HG02678 (cell line): ENCODE data around the gene LRRC36.
A peak's percentile ranks its signal among the peaks of the same experiment; 100 is the strongest.
"Not testable (repeated sequence)": the region's sequence is repeated elsewhere in the genome, so short reads cannot be mapped to it uniquely, and the experiment has no call there.

ENCODE experiments used
- ATAC-seq: cut with Tn5 transposase; IDR thresholded peaks from one replicate; pipeline ENCODE4 v1.9.1; 2021; ENCODE audit warnings: mild to moderate bottlenecking, moderate library complexity; ENCODE audit not compliant: unreplicated experiment

Gene LRRC36

DNA sequence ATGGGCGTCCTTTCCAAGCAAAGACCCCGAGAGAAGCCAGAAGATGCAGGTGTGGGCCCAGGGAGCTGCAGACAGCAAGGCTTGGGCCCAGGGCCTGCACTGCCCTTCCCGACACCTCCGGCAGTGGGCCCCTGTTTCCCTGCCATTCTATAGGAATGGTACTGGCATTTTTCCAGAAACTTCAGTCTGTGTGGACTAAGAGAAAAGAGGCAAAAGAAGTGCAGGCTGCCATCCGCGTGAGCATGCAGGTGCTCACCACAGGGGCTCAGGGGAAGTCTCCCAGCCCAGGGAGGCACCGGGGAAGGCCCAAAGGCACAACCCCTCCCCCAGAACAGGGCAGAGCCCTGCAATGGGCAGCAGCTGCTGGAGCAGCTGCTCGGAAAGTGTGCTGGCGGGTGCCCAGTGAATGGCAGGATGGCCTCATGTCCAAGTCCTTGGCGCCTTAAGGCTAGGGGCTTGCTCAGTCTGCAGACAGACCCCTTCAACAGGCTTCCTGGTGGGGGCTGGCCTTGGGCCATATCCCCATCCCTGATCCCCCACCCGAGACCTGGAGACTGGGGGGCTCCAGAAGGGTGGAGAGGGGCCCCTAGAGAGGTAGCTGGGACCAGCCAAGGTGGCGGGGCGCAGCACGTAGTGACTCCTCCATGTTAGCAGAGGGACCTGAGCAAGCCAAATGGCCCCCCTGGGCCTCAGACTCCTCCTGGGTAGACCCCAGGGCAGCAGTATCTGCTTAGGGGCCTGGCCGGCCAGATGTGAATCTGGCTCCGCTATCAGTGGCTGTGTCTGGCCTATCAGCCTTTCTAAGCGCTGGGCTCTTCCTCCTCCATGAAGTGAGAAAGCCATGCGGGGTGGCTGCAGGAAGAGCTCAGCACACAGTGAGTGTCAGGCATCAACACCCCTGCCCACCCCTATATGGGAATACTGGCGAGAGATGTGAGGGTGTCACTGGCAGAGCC is 73.4 kb downstream of the LRRC36 start:
- ATAC-seq: no peak

DNA sequence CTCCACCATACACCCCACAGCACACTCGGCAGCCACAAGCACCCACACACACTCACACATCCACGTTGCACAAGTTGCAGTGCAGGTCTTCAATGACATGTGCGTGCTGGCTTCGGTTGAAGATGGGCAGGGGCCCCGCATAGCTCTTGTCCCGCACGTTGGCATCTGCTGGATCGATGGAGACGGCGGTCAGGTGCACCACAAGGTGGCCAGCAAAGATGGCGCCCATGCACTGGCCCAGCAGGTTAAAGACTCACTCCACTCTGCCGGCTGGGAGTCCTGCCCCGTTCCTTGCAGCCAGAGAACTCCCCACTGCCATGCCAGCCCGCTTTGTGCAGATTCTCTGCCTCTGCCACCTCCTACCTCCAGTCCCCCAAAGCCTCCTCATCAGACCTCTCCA is 74.3 kb downstream of the LRRC36 start:
- no peak for ATAC-seq

DNA sequence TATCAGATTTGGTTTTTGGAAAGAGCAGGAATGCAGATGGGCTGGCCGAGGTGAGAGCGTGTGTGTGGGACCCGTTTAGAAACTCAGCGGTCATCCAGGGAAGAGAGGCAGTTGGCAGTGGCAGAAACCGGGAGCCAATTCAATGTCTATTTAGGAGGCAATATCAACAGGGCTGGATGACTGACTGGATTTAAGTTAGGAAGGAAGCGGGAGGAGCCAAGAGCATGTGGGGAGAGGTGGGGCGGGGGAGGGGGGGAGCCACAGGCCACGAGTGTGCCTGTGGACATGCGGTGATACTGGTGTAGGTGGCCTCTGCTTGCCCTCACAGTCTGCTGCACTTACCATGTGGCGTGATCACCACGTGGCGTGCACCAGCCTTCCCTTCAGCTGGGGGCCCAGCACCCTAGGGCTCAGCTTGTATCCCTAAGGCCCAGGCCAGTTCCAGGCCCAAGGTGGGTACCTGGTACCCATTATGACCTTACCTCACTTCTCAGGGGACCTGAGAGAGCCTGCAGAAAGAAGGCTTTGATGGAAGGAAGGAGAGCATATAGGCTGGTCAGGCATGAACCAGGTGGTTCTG is 77.5 kb downstream of the LRRC36 start:
- no peak for ATAC-seq

DNA sequence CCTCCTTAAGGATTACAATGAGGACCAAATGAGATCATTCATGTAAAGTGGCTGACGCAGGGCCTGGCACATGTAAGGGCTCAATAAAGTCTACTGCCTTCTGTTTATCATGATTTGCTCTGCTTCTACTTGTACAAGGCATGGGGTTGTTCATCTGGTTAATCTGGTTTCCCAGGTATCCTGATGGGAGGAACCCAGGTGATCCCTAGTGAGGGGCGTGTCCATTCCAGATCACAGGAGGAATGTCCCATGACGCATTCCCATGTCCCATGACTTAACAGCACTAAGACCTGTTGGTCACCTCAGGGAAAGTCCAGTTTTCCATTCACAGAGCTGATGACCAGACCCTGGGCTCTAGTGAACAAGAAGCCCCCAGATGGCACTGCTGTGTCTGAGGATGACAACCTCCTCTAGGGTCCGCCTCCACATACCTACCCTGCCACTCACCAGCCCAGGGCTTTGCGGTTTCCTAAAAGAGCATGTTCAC is 78.2 kb downstream of the LRRC36 start:
- no peak for ATAC-seq

DNA sequence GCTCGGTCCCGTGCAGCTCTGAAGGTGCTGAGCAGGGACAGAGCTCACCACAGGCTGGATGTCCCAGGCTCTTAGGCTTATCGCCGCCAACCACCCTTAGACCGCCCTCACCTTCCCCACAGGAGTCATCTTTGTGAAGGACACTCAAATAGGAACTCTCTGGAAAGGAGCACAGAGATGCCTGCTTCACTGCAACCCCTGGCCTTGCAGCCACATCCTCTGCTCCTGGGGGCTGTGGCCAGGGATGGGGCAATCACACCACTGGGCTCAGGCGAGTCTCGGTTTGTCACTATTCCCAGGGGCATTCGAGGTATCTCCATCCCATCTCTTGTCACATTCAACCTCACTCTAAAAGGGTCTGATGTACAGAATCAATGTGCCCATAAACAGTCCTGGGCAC is 78.7 kb downstream of the LRRC36 start:
- ATAC-seq: no peak

DNA sequence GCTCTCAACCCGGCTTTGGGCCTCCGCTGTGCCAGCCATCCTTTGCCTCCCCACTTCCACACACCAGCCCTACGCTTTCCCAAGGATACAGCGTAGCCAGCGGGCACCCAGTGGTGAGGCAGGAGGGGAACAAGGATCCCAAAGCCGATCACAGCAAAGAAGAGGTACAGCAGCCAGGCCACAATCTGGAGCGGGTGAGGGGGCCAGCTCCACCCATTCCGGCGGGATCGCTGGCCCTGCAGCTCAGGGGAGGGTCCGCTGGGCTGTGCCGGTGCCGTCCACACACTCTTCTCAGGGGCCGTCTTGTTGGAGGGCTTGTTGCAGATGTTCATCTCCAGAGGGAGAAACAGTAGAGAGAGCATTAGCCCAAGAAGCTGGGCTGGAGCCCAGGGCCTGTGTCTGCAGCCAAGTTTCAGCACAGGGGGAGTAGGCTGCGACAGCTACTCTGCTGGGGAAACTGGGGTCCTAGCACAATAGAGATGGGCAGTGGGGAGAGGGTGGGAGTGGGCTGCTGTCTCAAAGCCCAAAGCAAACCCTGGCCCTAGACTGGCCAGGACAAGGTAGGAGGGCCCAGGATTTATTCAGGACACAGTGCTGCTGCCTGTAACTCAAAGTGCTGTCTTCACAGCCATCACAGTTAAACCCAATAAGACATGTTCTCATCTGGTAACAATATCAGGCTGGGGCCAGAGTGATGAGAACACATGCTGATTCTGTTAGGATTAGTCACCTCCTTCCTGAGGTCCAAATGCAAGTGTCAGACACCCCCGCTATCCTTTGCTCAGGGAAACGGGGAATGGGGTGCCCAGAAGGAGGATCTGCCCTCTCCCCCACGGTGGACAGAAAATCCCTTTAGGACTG is 79.7 kb downstream of the LRRC36 start:
- ATAC-seq: no peak

DNA sequence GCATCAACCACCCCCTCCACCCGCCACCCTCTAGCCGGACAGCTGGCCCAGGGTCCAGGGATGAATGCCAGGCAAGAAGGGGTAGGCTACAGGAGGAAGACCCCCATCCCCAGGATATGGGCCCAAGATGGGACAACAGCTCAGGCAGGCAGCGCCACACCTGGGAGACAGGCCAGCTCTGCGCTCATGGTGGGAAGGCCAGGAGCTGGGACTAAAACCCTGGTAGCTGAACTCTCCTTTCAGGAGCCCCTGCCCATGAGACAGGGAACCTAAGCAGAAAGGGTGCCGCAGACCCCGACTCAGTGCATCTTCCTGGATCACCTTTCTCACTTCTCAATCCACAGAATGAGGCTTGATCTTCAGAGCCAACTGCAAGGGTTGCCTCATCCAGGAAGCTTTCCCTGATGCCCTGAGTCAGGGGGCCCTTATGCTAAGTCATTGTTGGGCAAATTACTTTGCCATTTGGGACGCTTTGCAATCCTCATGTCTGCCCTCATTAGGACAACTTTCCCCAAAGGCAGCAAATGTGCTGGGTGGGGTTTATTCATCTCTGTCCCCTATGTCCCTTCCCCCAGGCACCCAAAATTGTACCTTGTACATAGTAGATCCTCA is 80.7 kb downstream of the LRRC36 start:
- ATAC-seq: no peak

DNA sequence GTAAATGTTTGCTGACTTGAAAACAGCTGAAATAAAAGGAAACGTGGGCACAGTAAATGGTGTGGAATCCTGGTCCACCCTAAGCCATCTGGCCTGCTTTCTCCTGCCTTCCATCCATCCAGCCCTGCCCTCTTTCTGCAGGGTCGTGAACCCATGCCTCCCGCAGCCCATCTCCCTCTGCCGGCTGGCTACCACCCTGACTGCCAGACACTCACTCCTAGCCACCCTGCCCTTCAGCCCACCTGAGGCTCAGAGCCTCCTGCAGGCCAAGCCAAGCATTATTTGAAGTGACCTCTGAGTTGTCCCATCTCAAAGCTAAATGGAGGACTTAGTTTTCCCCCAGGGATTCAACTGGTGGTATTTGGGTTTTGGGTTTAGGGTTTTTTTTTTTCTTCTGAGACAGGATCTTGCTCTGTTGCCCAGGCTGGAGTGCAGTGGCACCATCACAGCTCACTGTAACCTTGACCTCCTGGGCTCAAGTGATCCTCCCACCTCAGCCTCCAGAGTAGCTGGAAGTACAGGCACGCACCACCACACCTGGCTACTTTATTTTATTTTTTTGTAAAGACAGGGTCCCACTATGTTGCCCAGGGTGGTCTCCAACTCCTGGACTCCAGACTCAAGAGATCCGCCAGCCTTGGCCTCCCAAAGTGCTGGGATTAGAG is 81.3 kb downstream of the LRRC36 start:
- ATAC-seq: no peak

DNA sequence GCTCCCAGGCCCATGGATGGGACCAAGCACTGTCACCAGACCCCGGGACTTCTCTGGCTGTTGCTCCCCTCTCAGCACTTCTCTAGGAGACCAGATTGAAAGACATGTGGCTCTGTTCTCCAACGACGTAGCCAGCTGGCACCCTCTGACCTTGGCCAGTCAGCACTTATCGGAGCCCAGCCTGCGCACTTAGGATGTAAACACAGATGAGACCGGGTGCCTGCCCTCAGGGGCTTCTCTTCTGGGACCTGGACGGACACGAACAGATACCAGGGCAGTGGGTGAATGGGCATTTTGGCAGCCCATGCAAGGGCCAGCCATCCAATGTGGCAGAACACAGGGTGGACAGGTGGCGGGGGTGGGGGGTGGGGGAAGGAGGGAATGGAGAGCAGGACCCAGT is 83.0 kb downstream of the LRRC36 start:
- ATAC-seq: no peak

DNA sequence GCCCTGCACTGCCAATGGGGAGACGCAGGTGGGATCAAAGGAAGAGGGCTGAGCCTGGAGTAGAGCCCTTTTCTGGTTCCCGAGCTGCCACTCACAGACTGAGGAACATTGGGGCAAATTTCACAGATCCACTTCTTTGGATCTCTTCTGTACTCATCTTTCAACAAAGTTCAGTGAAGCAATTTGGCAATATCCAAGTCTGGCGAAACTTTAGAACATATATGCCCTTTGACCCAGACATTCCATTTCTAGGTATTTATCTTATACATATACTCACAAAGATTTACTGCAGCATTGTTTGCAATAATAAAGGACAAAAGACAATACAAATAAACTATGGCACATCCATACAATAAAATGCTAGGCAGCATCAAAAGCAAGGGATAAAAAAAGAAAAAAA is 84.7 kb downstream of the LRRC36 start:
- ATAC-seq: no peak

DNA sequence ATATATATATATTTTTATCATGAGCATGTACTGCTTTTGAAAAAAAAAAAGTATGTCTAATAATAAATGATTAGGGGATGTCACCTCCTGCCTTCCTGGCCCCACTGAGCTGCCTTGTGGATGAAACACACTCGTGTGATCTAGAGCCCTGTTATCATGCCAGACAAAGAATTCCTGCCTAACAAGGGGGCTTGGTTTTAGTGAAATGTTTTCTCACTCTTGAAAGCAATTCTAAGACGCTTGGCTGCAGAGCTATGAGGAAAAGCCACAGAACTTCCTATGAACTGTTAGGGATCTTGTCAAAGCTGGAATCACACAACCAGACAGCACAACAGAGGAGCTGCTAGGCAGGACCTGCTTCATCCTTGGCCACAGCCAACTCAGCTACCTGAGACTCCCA is 85.7 kb downstream of the LRRC36 start:
- no peak for ATAC-seq

DNA sequence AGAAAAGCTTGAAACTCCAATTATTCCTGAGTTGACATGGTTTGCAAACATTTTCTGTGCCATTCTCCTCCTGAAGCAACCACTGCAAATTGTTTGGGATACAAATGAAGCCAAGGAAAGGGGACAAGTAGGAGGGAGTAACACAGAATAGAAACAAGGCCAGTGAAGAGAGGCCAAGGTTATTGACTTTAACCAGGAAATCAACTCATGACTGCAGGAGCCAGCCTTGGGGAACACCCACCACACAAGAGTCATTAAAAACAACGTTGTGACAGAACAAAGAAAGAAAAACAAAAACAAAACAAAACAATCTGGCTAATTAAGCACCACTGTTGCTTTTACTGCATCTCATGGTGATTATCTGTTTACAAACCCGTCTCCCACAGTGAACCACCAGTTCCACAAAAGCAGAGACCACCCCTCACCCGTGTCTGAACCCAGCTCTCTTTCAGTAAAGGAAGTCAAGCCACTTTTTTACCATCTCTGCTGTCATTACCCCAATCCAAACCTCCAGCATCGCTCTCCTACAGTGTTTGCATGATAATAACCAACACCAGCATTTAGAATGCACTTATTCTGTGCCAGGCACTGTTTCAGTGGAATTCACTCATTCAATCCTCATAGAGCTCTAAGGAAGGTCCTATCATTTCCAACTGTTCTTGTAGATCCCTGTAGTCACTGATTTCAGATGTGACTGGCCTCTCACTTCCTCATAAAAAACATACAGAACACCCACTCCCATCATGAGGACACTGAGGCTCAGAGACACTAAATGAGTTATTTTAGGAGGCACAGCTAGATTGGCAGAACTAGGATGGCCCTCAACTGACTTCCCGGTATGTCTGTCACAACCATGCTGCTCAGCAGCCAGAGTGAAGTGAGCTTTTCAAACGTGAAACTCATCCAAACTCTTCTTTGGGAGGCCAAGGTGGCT is 87.6 kb downstream of the LRRC36 start:
- no peak for ATAC-seq

DNA sequence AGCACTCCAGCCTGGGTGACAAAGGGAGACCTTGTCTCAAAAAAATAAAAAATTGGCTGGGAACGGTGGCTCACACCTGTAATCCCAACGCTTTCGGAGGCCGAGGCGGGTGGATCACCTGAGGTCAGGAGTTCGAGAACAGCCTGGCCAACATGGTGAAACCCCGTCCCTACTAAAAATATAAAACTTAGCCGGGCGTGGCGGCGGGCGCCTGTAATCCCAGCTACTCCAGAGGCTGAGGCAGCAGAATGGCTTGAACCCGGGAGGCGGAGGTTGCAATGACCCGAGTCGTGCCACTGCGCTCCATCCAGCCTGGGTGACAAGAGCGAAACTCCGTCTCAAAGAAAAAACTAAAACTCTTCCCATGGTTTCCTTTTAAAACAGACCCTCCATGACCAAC is 88.8 kb downstream of the LRRC36 start:
- ATAC-seq: not testable (repeated sequence)

DNA sequence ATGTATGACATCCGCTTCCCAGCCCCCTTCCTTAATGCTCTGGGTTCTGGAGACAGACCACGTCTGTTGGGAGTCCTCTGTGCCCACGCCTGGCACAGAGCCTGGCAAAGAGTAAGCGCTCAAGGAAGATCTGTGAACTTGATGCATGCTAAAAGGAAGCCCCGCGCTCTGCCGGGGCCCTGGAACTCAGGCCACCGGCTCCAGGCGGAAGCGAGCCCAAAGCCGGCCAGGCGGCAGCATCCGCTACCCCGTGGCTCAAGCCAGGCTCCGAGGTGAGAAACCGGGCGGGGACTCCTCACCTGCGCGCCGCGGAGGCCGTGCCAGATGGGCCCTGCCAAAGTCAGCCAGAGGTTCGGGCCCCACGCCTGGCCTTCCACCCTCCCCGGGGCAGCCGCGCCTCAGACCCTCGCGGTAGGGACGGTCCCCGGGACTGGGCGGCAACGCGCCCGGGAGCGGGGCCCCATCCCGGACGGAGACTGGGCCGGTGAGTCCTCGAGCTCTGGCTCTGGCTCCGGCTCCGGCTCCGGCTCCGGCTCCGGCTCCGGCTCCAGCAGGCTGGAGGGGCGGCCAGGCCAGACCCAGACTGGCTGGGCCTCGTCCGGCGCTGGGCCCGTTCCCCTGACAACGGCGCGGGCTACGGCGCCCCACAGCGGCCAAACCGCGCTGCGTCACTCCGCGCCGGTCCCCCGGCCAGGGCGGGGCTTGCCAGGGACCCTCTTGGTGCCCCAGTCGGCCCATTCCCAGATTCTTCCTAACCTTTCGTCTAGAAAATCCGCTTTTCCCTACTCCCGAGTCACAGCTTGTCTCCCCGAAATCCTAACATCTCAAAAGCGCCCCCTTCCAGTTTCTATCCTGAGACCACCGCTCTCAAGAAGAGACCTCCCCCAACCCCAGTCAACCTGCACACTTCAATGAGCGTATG is 89.5 kb downstream of the LRRC36 start, which contains the start of gene ZDHHC1:
Gene ZDHHC1, minus strand, starts transcription at position 606 of the 922 bp plus-strand sequence. CDS start 8,702 bp downstream, outside the sequence.
- peak; percentile 63 for ATAC-seq

DNA sequence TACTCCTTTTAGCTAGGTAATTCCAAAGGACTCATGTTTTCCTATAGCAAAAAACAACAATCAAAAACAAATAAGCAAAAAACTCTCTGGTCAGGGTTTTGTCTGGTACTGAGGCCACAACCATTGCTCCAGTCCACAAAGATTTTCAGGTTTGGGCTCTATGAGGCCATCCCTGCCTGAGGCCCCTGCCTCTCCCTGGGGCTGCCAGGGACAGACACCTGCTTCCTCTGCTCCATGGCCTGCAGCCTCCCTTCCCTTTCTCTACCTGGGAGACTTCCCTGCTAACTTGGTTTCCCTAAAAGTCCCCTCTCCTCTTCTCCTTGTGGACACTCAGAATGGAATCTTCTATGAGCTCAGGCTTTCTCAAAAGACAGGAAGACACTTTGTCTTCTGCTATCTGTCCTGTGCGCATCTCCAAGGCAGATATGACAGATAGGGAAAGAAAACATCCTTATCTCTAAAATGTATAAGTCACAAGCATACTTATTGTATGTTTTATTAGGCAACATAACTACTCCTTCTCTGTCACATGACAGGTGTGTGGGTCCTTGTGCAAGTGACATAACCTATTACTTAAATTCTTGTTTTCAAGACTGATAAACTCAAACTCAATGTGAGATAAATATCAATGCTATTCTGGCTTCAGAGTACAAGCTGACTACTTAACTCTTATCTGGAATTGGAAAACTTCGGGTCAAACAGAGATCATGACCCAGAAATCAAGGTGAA is 90.9 kb downstream of the LRRC36 start:
- ATAC-seq: no peak

DNA sequence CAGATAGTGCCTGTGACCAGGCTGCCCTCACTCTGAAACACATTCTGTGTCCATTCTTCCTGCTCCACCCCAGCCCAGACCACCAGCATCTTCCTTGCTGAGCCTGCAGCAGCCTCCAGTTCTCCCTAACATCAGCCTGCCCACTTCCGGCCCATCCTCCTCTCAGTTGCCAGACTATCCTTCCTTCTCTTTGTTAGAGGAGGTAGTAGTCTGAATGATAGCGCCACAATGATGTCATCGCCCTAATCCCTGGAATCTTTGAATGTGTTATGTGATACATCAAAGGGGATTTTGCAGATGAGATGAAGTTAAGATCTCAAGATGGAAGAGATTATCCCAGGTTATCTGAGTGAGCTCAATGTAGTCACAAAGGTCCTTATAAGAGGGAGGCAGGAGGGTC is 92.9 kb downstream of the LRRC36 start:
- no peak for ATAC-seq

DNA sequence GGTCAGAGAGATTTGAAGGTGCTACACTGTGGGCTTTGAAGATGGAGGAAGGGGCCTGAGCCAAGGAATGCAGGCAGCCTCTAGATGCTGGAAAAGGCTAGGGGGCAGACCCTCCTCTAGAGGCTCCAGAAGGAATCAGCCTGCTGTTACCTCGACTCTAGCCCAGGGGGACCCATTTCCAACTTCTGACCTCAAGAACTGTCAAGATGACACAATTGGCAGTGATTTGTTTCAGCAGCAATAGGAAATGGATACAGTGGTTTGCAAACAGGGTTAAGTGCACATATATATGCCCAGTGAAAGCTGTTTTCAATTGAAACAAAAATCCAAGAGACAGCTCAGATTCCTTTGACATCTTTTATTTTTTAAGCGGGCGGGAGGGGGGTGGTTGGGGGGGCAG is 93.3 kb downstream of the LRRC36 start:
- ATAC-seq: no peak
